ENCODE measurements around the gene HNRNPAB.

Gene HNRNPAB

GRCh38 chr5:178163772-178164735 is 40.3 kb upstream of the HNRNPAB start:
- Histone ChIP-seq H3K36me3 (ENCODE audit: control insufficient read depth in 2 of 2, insufficient read depth in 1 of 2, low read length in 2 of 2) (no peaks in the 10 kb centered on the region), H3K27ac (ENCODE audit: extremely low read depth, low read depth, low read length) (no peak overlapping the region), H3K4me1 (ENCODE audit: control insufficient read depth, insufficient read depth, low read length) (no peaks in the 10 kb centered on the region), H3K9me3 (ENCODE audit: control insufficient read depth, insufficient read depth, low read depth, low read length) (no peaks in the 10 kb centered on the region), H3K4me3 (ENCODE audit: low read depth, low read length) (peak overlapping the region; percentile 10; the same call in 1 of the 2 replicates)
- POLR2A ChIA-PET = no interaction called here
- CTCF ChIA-PET = interaction anchor here (2.6 to 3.9 kb wide), 2 partner anchors 15 to 88 kb away, joined by 10 to 39 read pairs; no protein-coding TSS in a partner anchor
- peak; percentile 92 for TF ChIP-seq ZNF654 (tag by site-specific recombination; IDR thresholded peaks at IDR 0.05; ENCODE audit: low read depth)
- TF ChIP-seq ZNF623 (tag by site-specific recombination; IDR thresholded peaks at IDR 0.05) = no peak
- no peak for TF ChIP-seq ZNF548 (tag by site-specific recombination; IDR thresholded peaks at IDR 0.05)
- TF ChIP-seq ZBTB49 (tag by site-specific recombination; IDR thresholded peaks at IDR 0.05; ENCODE audit: low read depth) = no peak
- TF ChIP-seq HOXA7 (CRISPR knock-in tag; IDR thresholded peaks at IDR 0.05; ENCODE audit: borderline replicate concordance) = no peak
- peak; percentile 65; the same call in 1 of the 2 replicates for TF ChIP-seq KLF8 (tag by site-specific recombination; IDR thresholded peaks at IDR 0.05)
- TF ChIP-seq ZNF214 (tag by site-specific recombination; IDR thresholded peaks at IDR 0.05; ENCODE audit: borderline replicate concordance) = no peak
- peak; percentile 70 for TF ChIP-seq ZBTB17 (tag by site-specific recombination; IDR thresholded peaks at IDR 0.05)
- TF ChIP-seq ZFP69B (tag by site-specific recombination; IDR thresholded peaks at IDR 0.05) = peak; percentile 63
- peak; percentile 86 for TF ChIP-seq ZBTB26 (tag by site-specific recombination; optimal IDR thresholded peaks at IDR 0.05)
- no peak for TF ChIP-seq ZNF211 (tag by site-specific recombination; IDR thresholded peaks at IDR 0.05; ENCODE audit: low read depth)
- TF ChIP-seq KLF9 (tag by site-specific recombination; IDR thresholded peaks at IDR 0.05; ENCODE audit: low read depth) = no peak
- TF ChIP-seq YY2 (tag by site-specific recombination; IDR thresholded peaks at IDR 0.05) = peak; percentile 29; the same call in 1 of the 2 replicates
- TF ChIP-seq ZEB2 (tag by site-specific recombination; IDR thresholded peaks at IDR 0.05) = peak; percentile 69
- no peak for TF ChIP-seq FEZF1 (tag by site-specific recombination; IDR thresholded peaks at IDR 0.05)
- TF ChIP-seq, protein P1, sequence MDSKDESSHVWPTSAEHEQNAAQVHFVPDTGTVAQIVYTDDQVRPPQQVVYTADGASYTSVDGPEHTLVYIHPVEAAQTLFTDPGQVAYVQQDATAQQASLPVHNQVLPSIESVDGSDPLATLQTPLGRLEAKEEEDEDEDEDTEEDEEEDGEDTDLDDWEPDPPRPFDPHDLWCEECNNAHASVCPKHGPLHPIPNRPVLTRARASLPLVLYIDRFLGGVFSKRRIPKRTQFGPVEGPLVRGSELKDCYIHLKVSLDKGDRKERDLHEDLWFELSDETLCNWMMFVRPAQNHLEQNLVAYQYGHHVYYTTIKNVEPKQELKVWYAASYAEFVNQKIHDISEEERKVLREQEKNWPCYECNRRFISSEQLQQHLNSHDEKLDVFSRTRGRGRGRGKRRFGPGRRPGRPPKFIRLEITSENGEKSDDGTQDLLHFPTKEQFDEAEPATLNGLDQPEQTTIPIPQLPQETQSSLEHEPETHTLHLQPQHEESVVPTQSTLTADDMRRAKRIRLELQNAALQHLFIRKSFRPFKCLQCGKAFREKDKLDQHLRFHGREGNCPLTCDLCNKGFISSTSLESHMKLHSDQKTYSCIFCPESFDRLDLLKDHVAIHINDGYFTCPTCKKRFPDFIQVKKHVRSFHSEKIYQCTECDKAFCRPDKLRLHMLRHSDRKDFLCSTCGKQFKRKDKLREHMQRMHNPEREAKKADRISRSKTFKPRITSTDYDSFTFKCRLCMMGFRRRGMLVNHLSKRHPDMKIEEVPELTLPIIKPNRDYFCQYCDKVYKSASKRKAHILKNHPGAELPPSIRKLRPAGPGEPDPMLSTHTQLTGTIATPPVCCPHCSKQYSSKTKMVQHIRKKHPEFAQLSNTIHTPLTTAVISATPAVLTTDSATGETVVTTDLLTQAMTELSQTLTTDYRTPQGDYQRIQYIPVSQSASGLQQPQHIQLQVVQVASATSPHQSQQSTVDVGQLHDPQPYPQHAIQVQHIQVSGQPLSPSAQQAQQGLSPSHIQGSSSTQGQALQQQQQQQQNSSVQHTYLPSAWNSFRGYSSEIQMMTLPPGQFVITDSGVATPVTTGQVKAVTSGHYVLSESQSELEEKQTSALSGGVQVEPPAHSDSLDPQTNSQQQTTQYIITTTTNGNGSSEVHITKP (tag by site-specific recombination; IDR thresholded peaks at IDR 0.05) = peak; percentile 47; the same call in 1 of the 2 replicates
- peak; percentile 86 for TF ChIP-seq ZNF2 (tag by site-specific recombination; IDR thresholded peaks at IDR 0.05)
- TF ChIP-seq ZBTB8A (tag by site-specific recombination; IDR thresholded peaks at IDR 0.05) = peak; percentile 91
- no peak for TF ChIP-seq ZSCAN23 (tag by site-specific recombination; IDR thresholded peaks at IDR 0.05)
- no peak for TF ChIP-seq RBAK (tag by site-specific recombination; IDR thresholded peaks at IDR 0.05)
- 0 out of 2 replicates have a peak, but pooled peaks have one; percentile 12 for TF ChIP-seq ZNF394 (tag by site-specific recombination; IDR thresholded peaks at IDR 0.05; ENCODE audit: borderline replicate concordance)
- no peak for TF ChIP-seq ZNF248 (tag by site-specific recombination; IDR thresholded peaks at IDR 0.05)
- TF ChIP-seq, protein P2, sequence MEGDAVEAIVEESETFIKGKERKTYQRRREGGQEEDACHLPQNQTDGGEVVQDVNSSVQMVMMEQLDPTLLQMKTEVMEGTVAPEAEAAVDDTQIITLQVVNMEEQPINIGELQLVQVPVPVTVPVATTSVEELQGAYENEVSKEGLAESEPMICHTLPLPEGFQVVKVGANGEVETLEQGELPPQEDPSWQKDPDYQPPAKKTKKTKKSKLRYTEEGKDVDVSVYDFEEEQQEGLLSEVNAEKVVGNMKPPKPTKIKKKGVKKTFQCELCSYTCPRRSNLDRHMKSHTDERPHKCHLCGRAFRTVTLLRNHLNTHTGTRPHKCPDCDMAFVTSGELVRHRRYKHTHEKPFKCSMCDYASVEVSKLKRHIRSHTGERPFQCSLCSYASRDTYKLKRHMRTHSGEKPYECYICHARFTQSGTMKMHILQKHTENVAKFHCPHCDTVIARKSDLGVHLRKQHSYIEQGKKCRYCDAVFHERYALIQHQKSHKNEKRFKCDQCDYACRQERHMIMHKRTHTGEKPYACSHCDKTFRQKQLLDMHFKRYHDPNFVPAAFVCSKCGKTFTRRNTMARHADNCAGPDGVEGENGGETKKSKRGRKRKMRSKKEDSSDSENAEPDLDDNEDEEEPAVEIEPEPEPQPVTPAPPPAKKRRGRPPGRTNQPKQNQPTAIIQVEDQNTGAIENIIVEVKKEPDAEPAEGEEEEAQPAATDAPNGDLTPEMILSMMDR (tag by site-specific recombination; IDR thresholded peaks at IDR 0.05) = peak; percentile 97
- TF ChIP-seq ZNF223 (tag by site-specific recombination; IDR thresholded peaks at IDR 0.05) = peak; percentile 96
- peak; percentile 61; the same call in 1 of the 2 replicates for TF ChIP-seq SP7 (tag by site-specific recombination; IDR thresholded peaks at IDR 0.05)
- peak; percentile 96 for TF ChIP-seq PRDM1 (tag by site-specific recombination; IDR thresholded peaks at IDR 0.05)
- peak; percentile 62; the same call in 1 of the 2 replicates for TF ChIP-seq SP3 (tag by site-specific recombination; IDR thresholded peaks at IDR 0.05)
- TF ChIP-seq ZNF529 (tag by site-specific recombination; IDR thresholded peaks at IDR 0.05; ENCODE audit: insufficient replicate concordance) = no peak
- no peak for TF ChIP-seq MYNN (tag by site-specific recombination; IDR thresholded peaks at IDR 0.05; ENCODE audit: borderline replicate concordance)

Measured in HEK293 (cell line).